K562 (cell line): Measurements from ENCODE around the gene TALDO1. TPM values are rescaled to one million over a fixed set of nuclear protein-coding genes. Genes with fewer than 3 reads are reported as not detected.

Source experiments
- BACH1 ChIP-seq: fragments of 200-800 bp; sonication (Bioruptor generic); IDR thresholded peaks from 2 replicates; pipeline ENCODE4 v1.6.1; 2016; ENCODE audit warnings: missing genetic modification characterization, missing compliant biosample characterization
- BDP1 ChIP-seq: IDR thresholded peaks from 3 replicates; pipeline ENCODE4 v1.6.1; 2011; ENCODE audit not compliant: insufficient read length, insufficient read depth
- BRCA1 ChIP-seq, 2 experiments: fragments of 450-650 bp in 1 of 2; sonication (generic) in 1 of 2; formaldehyde crosslinking in 1 of 2; IDR thresholded peaks; 2 replicates each; pipeline versions ENCODE4 v1.5.0 to v1.6.1; 2017 to 2020; ENCODE audit warnings: mild to moderate bottlenecking in 1 of 2, missing genetic modification reagents in 1 of 2
- BRD4 ChIP-seq: fragments of 200-600 bp; sonication (generic); IDR thresholded peaks from 2 replicates; pipeline ENCODE4 v1.6.1; 2017; ENCODE audit warnings: inconsistent platforms
- E2F3 ChIP-seq: fragments of 250-450 bp; sonication (Bioruptor Pico); IDR thresholded peaks from 2 replicates; pipeline ENCODE4 v1.4.0; 2020; ENCODE audit warnings: mild to moderate bottlenecking
- EZH2 ChIP-seq: IDR thresholded peaks from 2 replicates; pipeline ENCODE4 v1.6.1; 2012; ENCODE audit warnings: low read depth, mild to moderate bottlenecking, inconsistent platforms, low read length, borderline replicate concordance
- FOXJ2 ChIP-seq: fragments of 200-800 bp; sonication (Bioruptor generic); IDR thresholded peaks from 2 replicates; pipeline ENCODE4 v1.6.1; 2016; ENCODE audit warnings: missing genetic modification characterization, missing compliant biosample characterization
- HDAC3 ChIP-seq: fragments of 450-650 bp; IDR thresholded peaks from 2 replicates; pipeline ENCODE4 v1.6.1; 2018; ENCODE audit warnings: borderline replicate concordance, mild to moderate bottlenecking, moderate library complexity; ENCODE audit not compliant: partially characterized antibody
- ILK ChIP-seq: fragments of 450-650 bp; IDR thresholded peaks from 2 replicates; pipeline ENCODE4 v1.6.1; 2016; ENCODE audit warnings: missing genetic modification characterization, low read depth, mild to moderate bottlenecking, missing compliant biosample characterization, moderate library complexity, borderline replicate concordance
- KHSRP ChIP-seq: fragments of 450-650 bp; IDR thresholded peaks from 2 replicates; pipeline ENCODE4 v1.6.1; 2017
- LCOR ChIP-seq: sonication (generic); formaldehyde crosslinking; IDR thresholded peaks from 2 replicates; pipeline ENCODE4 v1.8.0; 2022; ENCODE audit warnings: mild to moderate bottlenecking, missing genetic modification reagents
- LEF1 ChIP-seq: fragments of 450-650 bp; IDR thresholded peaks from 2 replicates; pipeline ENCODE4 v1.6.1; 2016; ENCODE audit warnings: mild to moderate bottlenecking
- MCM7 ChIP-seq, 2 experiments: fragments of 450-650 bp; IDR thresholded peaks; 2 replicates each; pipeline ENCODE4 v1.6.1; 2016 to 2018
- PKNOX1 ChIP-seq: fragments of 450-650 bp; IDR thresholded peaks from 2 replicates; pipeline ENCODE4 v1.6.1; 2016
- POLR3A ChIP-seq: IDR thresholded peaks from 2 replicates; pipeline ENCODE4 v1.6.1; 2011; ENCODE audit warnings: borderline replicate concordance, mild to moderate bottlenecking, moderate library complexity; ENCODE audit not compliant: insufficient read length, insufficient read depth; ENCODE audit errors: extremely low read depth
- SAFB ChIP-seq: fragments of 200-400 bp; formaldehyde crosslinking; IDR thresholded peaks from 2 replicates; pipeline ENCODE4 v1.6.1; 2017; ENCODE audit warnings: low read depth, low read length, borderline replicate concordance
- STAT6 ChIP-seq: sonication (generic); formaldehyde crosslinking; IDR thresholded peaks from 2 replicates; pipeline ENCODE4 v1.8.1; 2023; ENCODE audit warnings: mild to moderate bottlenecking, missing genetic modification reagents
- ZKSCAN1 ChIP-seq: fragments of 150-350 bp; IDR thresholded peaks from 2 replicates; pipeline ENCODE4 v1.6.1; 2016; ENCODE audit warnings: low read depth, low read length
- ZNF280A ChIP-seq: fragments of 450-650 bp; IDR thresholded peaks from 2 replicates; pipeline ENCODE4 v1.6.1; 2018; ENCODE audit warnings: mild to moderate bottlenecking, low read depth; ENCODE audit not compliant: partially characterized antibody
- ZNF316 ChIP-seq: fragments of 450-650 bp; IDR thresholded peaks from 2 replicates; pipeline ENCODE4 v1.6.1; 2016
- ZNF449 ChIP-seq: fragments of 250-450 bp; sonication (Bioruptor Pico); IDR thresholded peaks from 2 replicates; pipeline ENCODE4 v1.8.0; 2022; ENCODE audit warnings: moderate library complexity, mild to moderate bottlenecking, inconsistent platforms
- polyA plus RNA-seq, 8 experiments: library from polyadenylated mRNA; depleted of rRNA in 4 of 8; stranded (reverse) in 5 of 8; unstranded in 3 of 8; fragments of >200 nt; fragmentation: Nextera tagmentation in 2 of 8; fragmentation: Illumina TruSeq in 1 of 8; extraction: Ambion mirVana in 2 of 8; extraction: Trizol in 1 of 8; gene quantifications; 2 replicates each; pipeline versions ENCODE4 v1.2.1 to v1.2.3, GENCODE V29; 2011 to 2014; ENCODE audit warnings: inconsistent platforms in 1 of 8, missing spikeins in 1 of 8
- total RNA-seq, 7 experiments: library from RNA; depleted of rRNA in 6 of 7; stranded (reverse); fragments of >200 nt in 6 of 7; fragmentation: Illumina TruSeq in 2 of 7; extraction: Trizol in 2 of 7; gene quantifications; 2 replicates each; pipeline versions ENCODE4 v1.2.1 to v1.2.3, GENCODE V29; 2011 to 2021; ENCODE audit warnings: low replicate concordance in 1 of 7

The TALDO1 gene
- total and polyA plus RNA-seq, 9 of the 15 experiments (the other 6 are each of a cell fraction or from before 2014, with no cell fraction given), result 260 to 541 (median 441) TPM

- TF ChIP-seq BDP1 (no peak), BRCA1 (IDR thresholded peaks at IDR 0.05) (no peak), BRCA1 (CRISPR knock-in tag; IDR thresholded peaks at IDR 0.05) (no peak), ZNF280A (no peak), E2F3 (peak; percentile 74; the same call in 1 of the 2 replicates), BACH1 (tag) (no peak), LEF1 (no peak), SAFB (no peak; the same call in 1 of the 2 replicates), FOXJ2 (tag) (peak; percentile 84), ZNF449 (CRISPR knock-in tag) (no peak), KHSRP (peak; percentile 98), LCOR (CRISPR knock-in tag) (peak; percentile 73), POLR3A (no peak), PKNOX1 (peak; percentile 83), ZKSCAN1 (0 out of 2 replicates have a peak, but pooled peaks have one; percentile 28), STAT6 (CRISPR knock-in tag) (peak; percentile 12; the same call in 1 of the 2 replicates), BRD4 (no peak), MCM7 (IDR thresholded peaks at IDR 0.05) (no peak), HDAC3 (no peak), EZH2 (no peak), ZNF316 (peak; percentile 52; the same call in 1 of the 2 replicates), ILK (tag) (no peak)
Measured at GRCh38 chr11:809287-810039, 62.2 kb downstream of the TALDO1 start, which contains the start of gene RPLP2 (continued).
